ENCODE data around the gene CEP57L1.
"Not testable (repeated sequence)": the region's sequence is repeated elsewhere in the genome, so short reads cannot be mapped to it uniquely, and the experiment has no call there.

CEP57L1 gene

GRCh38 chr6:109117346-109118035 lies 22.2 kb downstream of the CEP57L1 start:
- no peak for DNase-seq

- DNase-seq = no peak
Measured at GRCh38 chr6:109118337-109118736, 23.0 kb downstream of the CEP57L1 start.

- no peak for DNase-seq
Measured at GRCh38 chr6:109118871-109119354, 23.6 kb downstream of the CEP57L1 start.

GRCh38 chr6:109121411-109121810 lies 26.1 kb downstream of the CEP57L1 start:
- DNase-seq = no peak

- no peak for DNase-seq
Measured at GRCh38 chr6:109124219-109124618, 28.9 kb downstream of the CEP57L1 start.

- DNase-seq = no peak
Measured at GRCh38 chr6:109125504-109125903, 30.2 kb downstream of the CEP57L1 start.

- peak; percentile 7 for DNase-seq
Measured at GRCh38 chr6:109130065-109130464, 34.8 kb downstream of the CEP57L1 start.

- not testable (repeated sequence) for DNase-seq
Measured at GRCh38 chr6:109135600-109135999, 40.3 kb downstream of the CEP57L1 start.

- DNase-seq = not testable (repeated sequence)
Measured at GRCh38 chr6:109136039-109136438, 40.7 kb downstream of the CEP57L1 start.

GRCh38 chr6:109136530-109136929 lies 41.2 kb downstream of the CEP57L1 start:
- not testable (repeated sequence) for DNase-seq

GRCh38 chr6:109139109-109139508 lies 43.8 kb downstream of the CEP57L1 start:
- no peak for DNase-seq

- DNase-seq = not testable (repeated sequence)
Measured at GRCh38 chr6:109142067-109142466, 46.8 kb downstream of the CEP57L1 start.

GRCh38 chr6:109143191-109143590 lies 47.9 kb downstream of the CEP57L1 start:
- DNase-seq = no peak

- DNase-seq = not testable (repeated sequence)
Measured at GRCh38 chr6:109148251-109148650, 52.9 kb downstream of the CEP57L1 start.

- DNase-seq = not testable (repeated sequence)
Measured at GRCh38 chr6:109148716-109149115, 53.4 kb downstream of the CEP57L1 start.

- no peak for DNase-seq
Measured at GRCh38 chr6:109153752-109154151, 58.4 kb downstream of the CEP57L1 start.

- no peak for DNase-seq
Measured at GRCh38 chr6:109164331-109164730, 69.0 kb downstream of the CEP57L1 start.

GRCh38 chr6:109165392-109165974 lies 70.2 kb downstream of the CEP57L1 start:
- DNase-seq = no peak

- no peak for DNase-seq
Measured at GRCh38 chr6:109166673-109167072, 71.4 kb downstream of the CEP57L1 start.

GRCh38 chr6:109167562-109167961 lies 72.3 kb downstream of the CEP57L1 start:
- no peak for DNase-seq

GRCh38 chr6:109170333-109170732 lies 75.0 kb downstream of the CEP57L1 start:
- DNase-seq = no peak

GRCh38 chr6:109172101-109172746 lies 76.9 kb downstream of the CEP57L1 start:
- DNase-seq = no peak

GRCh38 chr6:109174916-109175315 lies 79.6 kb downstream of the CEP57L1 start:
- no peak for DNase-seq

GRCh38 chr6:109178921-109179320 lies 83.6 kb downstream of the CEP57L1 start:
- no peak for DNase-seq
